DOHH2 (cell line): ENCODE data around the gene SYK.

ENCODE experiments used
- EZH2phosphoT487 ChIP-seq: fragments of 200-600 bp; sonication (generic); IDR thresholded peaks from 2 replicates; pipeline ENCODE4 v1.6.1; 2017; ENCODE audit warnings: borderline replicate concordance, mild to moderate bottlenecking, antibody characterized with exemption, low read length, moderate library complexity, mixed read lengths
- TF ChIP-seq, protein P1 (sequence below): fragments of 200-600 bp; sonication (generic); IDR thresholded peaks from one replicate; pipeline ENCODE4 v1.5.1; 2014; ENCODE audit warnings: antibody characterized with exemption, mild to moderate bottlenecking, low read depth, low read length; ENCODE audit not compliant: poor library complexity, severe bottlenecking

- TF ChIP-seq, protein P1, sequence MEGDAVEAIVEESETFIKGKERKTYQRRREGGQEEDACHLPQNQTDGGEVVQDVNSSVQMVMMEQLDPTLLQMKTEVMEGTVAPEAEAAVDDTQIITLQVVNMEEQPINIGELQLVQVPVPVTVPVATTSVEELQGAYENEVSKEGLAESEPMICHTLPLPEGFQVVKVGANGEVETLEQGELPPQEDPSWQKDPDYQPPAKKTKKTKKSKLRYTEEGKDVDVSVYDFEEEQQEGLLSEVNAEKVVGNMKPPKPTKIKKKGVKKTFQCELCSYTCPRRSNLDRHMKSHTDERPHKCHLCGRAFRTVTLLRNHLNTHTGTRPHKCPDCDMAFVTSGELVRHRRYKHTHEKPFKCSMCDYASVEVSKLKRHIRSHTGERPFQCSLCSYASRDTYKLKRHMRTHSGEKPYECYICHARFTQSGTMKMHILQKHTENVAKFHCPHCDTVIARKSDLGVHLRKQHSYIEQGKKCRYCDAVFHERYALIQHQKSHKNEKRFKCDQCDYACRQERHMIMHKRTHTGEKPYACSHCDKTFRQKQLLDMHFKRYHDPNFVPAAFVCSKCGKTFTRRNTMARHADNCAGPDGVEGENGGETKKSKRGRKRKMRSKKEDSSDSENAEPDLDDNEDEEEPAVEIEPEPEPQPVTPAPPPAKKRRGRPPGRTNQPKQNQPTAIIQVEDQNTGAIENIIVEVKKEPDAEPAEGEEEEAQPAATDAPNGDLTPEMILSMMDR = no peak
- no peak for TF ChIP-seq EZH2phosphoT487
Observed at GRCh38 chr9:90813046-90813445, 11.4 kb downstream of the SYK start.
